AG04450 (cell line): ENCODE measurements around the gene ABCB8. TPM values are rescaled to one million over a fixed set of nuclear protein-coding genes. Genes with fewer than 3 reads are reported as not detected.

ENCODE experiments used
- CTCF ChIA-PET: fragments of 300-600, 350-600 bp; formaldehyde crosslinking; extraction: SDS; loops from one replicate; lab custom pipeline; 2022; ENCODE audit warnings: antibody characterized with exemption, inconsistent platforms; lab: Charles Lee
- POLR2A ChIA-PET: fragments of 350-600 bp; formaldehyde crosslinking; extraction: SDS; loops from one replicate; lab custom pipeline; 2021; ENCODE audit warnings: antibody characterized with exemption, inconsistent platforms; lab: Yijun Ruan, JAX
- DNase-seq: peaks from one replicate; pipeline ENCODE4 v3.0.0-alpha.2; 2011; ENCODE audit warnings: low read depth, low spot score
- H3K27ac ChIP-seq: one replicate; pipeline ENCODE4 v1.5.1; 2012; ENCODE audit warnings: low read depth, low read length, control low read depth
- H3K27me3 ChIP-seq: one replicate; pipeline ENCODE4 v1.6.0; 2012; ENCODE audit warnings: low read length; ENCODE audit not compliant: control insufficient read depth, insufficient read depth
- H3K4me3 ChIP-seq: 2 replicates; pipeline ENCODE4 v1.5.1; 2011; ENCODE audit warnings: mild to moderate bottlenecking, low read depth, low read length, control low read depth
- H3K9me3 ChIP-seq: 2 replicates; pipeline ENCODE4 v1.5.1; 2012; ENCODE audit warnings: low read length; ENCODE audit not compliant: control insufficient read depth, insufficient read depth
- polyA plus RNA-seq: library from polyadenylated mRNA; depleted of rRNA; stranded (reverse); fragments of >200 nt; gene quantifications from 2 replicates; pipeline ENCODE4 v1.2.3, GENCODE V29; 2011
- TF ChIP-seq, protein P1 (sequence below): IDR thresholded peaks from 2 replicates; pipeline ENCODE4 v1.5.1; 2011; ENCODE audit warnings: low read depth, low read length, control low read depth, inconsistent platforms

The ABCB8 gene
- polyA plus RNA-seq, 1 experiment: 10.7 TPM

DNA sequence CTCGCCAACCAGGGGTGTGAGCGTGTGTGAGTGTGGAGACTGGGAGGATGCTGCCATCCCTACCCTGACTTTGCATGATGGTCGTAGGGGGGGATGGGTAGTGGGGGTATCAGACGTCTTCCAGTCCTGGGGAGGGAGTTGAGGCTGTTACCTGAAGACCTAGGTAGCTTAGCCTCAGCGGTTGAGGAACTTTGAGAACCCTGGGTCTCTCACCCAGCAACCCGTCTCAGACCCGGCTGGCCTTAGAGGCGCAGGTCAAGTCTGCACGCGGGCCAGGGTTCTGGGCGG lies 33.8 kb downstream of the ABCB8 start:
- ChIA-PET CTCF (interaction anchor here (1.8 kb wide), 1 partner anchor 49 kb away, joined by 11 read pairs; no protein-coding TSS in a partner anchor), POLR2A (interaction anchor here (0.6 to 1.0 kb wide), 3 partner anchors 19 to 28 kb away, joined by 3 to 4 read pairs (median 4); partner anchors contain the start of gene FASTK)
- Histone ChIP-seq H3K4me3 (peak overlapping the region; percentile 22; the same call in 1 of the 2 replicates), H3K27me3 (no peaks in the 10 kb centered on the region), H3K27ac (peak overlapping the region; percentile 52), H3K9me3 (no peaks in the 10 kb centered on the region; the same call in 1 of the 2 replicates)
- DNase-seq: no peak
- TF ChIP-seq, protein P1, sequence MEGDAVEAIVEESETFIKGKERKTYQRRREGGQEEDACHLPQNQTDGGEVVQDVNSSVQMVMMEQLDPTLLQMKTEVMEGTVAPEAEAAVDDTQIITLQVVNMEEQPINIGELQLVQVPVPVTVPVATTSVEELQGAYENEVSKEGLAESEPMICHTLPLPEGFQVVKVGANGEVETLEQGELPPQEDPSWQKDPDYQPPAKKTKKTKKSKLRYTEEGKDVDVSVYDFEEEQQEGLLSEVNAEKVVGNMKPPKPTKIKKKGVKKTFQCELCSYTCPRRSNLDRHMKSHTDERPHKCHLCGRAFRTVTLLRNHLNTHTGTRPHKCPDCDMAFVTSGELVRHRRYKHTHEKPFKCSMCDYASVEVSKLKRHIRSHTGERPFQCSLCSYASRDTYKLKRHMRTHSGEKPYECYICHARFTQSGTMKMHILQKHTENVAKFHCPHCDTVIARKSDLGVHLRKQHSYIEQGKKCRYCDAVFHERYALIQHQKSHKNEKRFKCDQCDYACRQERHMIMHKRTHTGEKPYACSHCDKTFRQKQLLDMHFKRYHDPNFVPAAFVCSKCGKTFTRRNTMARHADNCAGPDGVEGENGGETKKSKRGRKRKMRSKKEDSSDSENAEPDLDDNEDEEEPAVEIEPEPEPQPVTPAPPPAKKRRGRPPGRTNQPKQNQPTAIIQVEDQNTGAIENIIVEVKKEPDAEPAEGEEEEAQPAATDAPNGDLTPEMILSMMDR: no peak

DNA sequence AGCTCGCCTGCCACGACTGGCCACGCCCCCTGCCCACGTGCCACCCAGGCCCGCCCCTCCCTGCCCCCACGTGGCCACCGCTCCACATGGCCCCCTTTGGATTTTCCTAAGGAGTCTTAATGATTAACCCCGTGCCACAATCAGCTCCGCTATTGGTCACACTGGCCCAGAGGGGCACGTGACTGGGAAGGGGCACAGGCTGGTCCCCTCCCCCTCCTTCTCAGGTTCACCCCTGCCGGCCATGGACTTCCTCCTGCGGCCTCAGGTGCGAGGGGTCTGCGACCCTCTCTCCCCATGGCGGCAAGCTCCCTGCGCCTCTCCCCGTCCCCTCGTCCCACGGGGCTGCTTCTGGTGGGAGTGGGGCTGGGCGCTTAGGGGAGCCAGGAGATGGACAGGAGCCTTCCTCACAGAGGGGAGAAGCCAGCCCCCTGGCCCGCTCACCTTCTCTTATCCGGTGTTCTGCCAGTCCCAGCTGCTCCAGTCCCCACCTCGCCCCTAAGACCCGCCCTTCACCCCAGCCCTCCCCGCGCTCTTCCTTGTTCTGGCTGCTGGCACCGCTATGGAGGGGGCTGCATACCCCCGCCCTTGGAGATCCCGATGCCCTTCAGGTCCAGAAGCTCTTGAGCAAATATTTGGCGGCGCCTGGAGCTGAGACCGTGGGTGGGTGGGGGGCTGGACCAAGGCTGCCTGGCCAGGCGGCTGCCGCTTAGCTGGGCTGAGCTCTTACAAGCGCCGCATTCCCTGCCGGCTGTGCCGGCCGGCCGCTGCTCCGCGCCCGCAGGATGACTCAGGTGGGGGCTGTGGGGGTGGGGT lies 34.4 kb downstream of the ABCB8 start:
- POLR2A ChIA-PET: interaction anchor here (0.6 to 2.0 kb wide), 6 partner anchors 18 to 52 kb away, joined by 3 to 9 read pairs (median 4); partner anchors contain the start of genes ABCB8, AGAP3 and FASTK
- TF ChIP-seq, protein P1: no peak
- Histone ChIP-seq H3K27ac (peak overlapping the region; percentile 77), H3K9me3 (no peaks in the 10 kb centered on the region; the same call in 1 of the 2 replicates), H3K27me3 (no peaks in the 10 kb centered on the region), H3K4me3 (peak overlapping the region; percentile 27)
- no peak for DNase-seq
- CTCF ChIA-PET: interaction anchor here (0.7 to 1.8 kb wide), 5 partner anchors 14 to 100 kb away, joined by 3 to 11 read pairs (median 5); partner anchors contain the start of gene ASIC3

DNA sequence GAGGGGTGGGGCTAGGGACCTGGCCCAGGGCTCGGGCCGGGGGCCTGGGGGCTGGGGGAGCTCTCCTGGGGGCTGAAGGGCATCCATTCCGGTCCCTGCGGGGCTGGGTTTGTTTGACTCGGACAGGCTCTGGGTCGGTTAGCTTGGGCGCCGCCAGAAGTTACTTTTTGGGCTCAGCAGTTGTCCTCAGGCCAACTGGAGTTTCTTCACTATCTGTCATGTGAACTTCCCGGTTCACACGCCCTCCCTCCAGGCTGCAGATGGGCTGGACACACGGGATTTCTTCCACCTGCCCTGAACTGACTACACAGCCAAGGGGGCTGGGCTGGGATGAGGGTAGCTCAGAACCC lies 34.9 kb downstream of the ABCB8 start:
- ChIA-PET POLR2A (interaction anchor here (0.6 to 2.0 kb wide), 4 partner anchors 17 to 53 kb away, joined by 3 to 9 read pairs (median 4); partner anchors contain the start of genes ABCB8, AGAP3 and FASTK), CTCF (interaction anchor here (0.7 to 1.8 kb wide), 5 partner anchors 15 to 101 kb away, joined by 3 to 11 read pairs (median 5); partner anchors contain the start of gene ASIC3)

DNA sequence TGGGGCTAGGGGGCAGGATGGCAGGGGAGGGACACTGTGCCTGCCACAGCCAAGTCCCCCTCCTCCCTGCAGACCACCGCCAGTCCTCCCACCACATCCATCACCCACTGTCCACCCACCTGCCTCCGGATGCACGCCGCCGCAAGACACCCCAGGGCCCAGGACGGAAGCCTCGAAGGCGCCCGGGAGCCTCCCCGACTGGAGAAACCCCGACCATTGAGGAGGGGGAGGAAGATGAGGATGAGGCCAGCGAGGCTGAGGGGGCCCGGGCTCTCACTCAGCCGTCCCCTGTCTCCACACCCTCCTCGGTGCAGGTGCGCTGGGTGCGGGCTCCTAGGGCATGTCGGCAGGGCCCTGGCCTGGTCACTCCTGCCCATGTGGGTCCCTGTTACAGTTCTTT lies 36.2 kb downstream of the ABCB8 start:
- CTCF ChIA-PET: no interaction called here
- TF ChIP-seq, protein P1: no peak
- no peaks in the 10 kb centered on the region; the same call in 1 of the 2 replicates for H3K9me3 ChIP-seq
- no peak for DNase-seq
- no peak overlapping the region for H3K27ac ChIP-seq
- H3K27me3 ChIP-seq: no peaks in the 10 kb centered on the region
- no peak overlapping the region for H3K4me3 ChIP-seq
- POLR2A ChIA-PET: interaction anchor here (2.0 kb wide), 1 partner anchor 16 kb away, joined by 9 read pairs; the partner anchor contains the start of gene FASTK

More for the DNA sequence above, 34.9 kb downstream of the ABCB8 start:
- peak overlapping the region; percentile 77 for H3K27ac ChIP-seq
- H3K9me3 ChIP-seq: no peaks in the 10 kb centered on the region; the same call in 1 of the 2 replicates
- TF ChIP-seq, protein P1: no peak
- no peaks in the 10 kb centered on the region for H3K27me3 ChIP-seq
- no peak for DNase-seq
- peak overlapping the region; percentile 10; the same call in 1 of the 2 replicates for H3K4me3 ChIP-seq
